PC-3 (cell line): Measurements from ENCODE around the gene SPATS2.

Experiments used
- CTCF ChIP-seq: fragments of 300-600 bp; sonication (generic); conservative IDR thresholded peaks from 2 replicates; pipeline ENCODE4 v1.5.1; 2017; ENCODE audit warnings: antibody characterized with exemption, low read depth, mild to moderate bottlenecking, low read length
- EZH2 ChIP-seq: fragments of 300-600 bp; sonication (generic); IDR thresholded peaks from one replicate; pipeline ENCODE4 v1.6.1; 2017; ENCODE audit warnings: antibody characterized with exemption, mild to moderate bottlenecking, low read length; ENCODE audit not compliant: unreplicated experiment
- EZH2phosphoT487 ChIP-seq: fragments of 300-600 bp; sonication (generic); IDR thresholded peaks from 2 replicates; pipeline ENCODE4 v1.6.1; 2018; ENCODE audit warnings: mild to moderate bottlenecking, antibody characterized with exemption, low read length, borderline replicate concordance

DNA sequence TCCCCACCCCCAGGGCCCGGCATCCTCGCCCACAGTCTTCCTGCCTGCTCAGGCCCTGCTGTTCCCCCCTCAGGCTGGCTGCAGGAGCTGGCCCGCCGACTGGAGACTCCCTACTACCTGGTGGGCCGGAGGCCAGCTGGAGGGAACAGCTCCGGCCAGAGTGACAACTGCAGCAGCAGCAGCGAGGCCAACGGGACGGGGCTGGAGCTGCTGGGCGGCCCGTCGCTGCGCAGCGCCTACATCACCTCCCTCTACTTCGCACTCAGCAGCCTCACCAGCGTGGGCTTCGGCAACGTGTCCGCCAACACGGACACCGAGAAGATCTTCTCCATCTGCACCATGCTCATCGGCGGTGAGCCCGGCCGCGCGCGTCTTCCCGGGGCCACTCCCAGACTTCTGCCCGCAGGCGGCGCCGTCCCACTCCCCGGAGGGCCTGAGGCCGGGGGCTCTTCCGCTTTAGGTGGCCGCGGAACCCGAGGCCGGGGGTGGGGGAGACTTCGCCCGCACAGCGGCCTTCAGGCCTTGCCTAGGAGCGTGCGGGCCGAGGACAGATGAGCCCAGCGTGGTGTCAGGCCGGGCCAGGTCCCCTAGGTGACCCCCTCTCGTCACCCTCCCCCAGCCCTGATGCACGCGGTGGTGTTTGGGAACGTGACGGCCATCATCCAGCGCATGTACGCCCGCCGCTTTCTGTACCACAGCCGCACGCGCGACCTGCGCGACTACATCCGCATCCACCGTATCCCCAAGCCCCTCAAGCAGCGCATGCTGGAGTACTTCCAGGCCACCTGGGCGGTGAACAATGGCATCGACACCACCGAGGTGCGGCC is 181.8 kb downstream of the SPATS2 start:
- TF ChIP-seq CTCF (0 out of 2 replicates have a peak, but pooled peaks have one; percentile 12), EZH2 (no peak), EZH2phosphoT487 (no peak)
